Vagina (tissue), 2 donors: Measurements from ENCODE around the gene MFAP2. TPM values are rescaled to one million over a fixed set of nuclear protein-coding genes. Genes with fewer than 3 reads are reported as not detected.

Source experiments
- DNase-seq, 2 donors: peaks; one replicate each; pipeline ENCODE4 v3.0.0-alpha.2; 2017; ENCODE audit errors: extremely low spot score in 2 of 2
- H3K27ac ChIP-seq: fragments of 200-600 bp; sonication (generic); one replicate; pipeline ENCODE4 v1.5.1; 2019
- H3K27me3 ChIP-seq: fragments of 200-600 bp; sonication (generic); one replicate; pipeline ENCODE4 v1.5.1; 2019
- H3K36me3 ChIP-seq, 2 donors: fragments of 200-600 bp; sonication (generic); one replicate each; pipeline ENCODE4 v1.5.1; 2017 to 2019
- H3K4me1 ChIP-seq: fragments of 200-600 bp; sonication (generic); one replicate; pipeline ENCODE4 v1.5.1; 2019
- H3K4me3 ChIP-seq, 2 donors: fragments of 200-600 bp; sonication (generic); 1 replicate in 1 of 2; 2 replicates in 1 of 2; pipeline ENCODE4 v1.5.1; 2016 to 2019
- H3K9me3 ChIP-seq: fragments of 200-600 bp; sonication (generic); one replicate; pipeline ENCODE4 v1.5.1; 2019
- POLR2A ChIP-seq, 2 donors: fragments of 450-650 bp; IDR thresholded peaks; one replicate each; pipeline ENCODE4 v1.6.1; 2017; ENCODE audit warnings: antibody characterized with exemption in 2 of 2, mild to moderate bottlenecking in 2 of 2, moderate library complexity in 2 of 2
- POLR2AphosphoS5 ChIP-seq, 2 donors: sonication (generic); formaldehyde crosslinking; IDR thresholded peaks; one replicate each; pipeline ENCODE4 v1.9.0; 2017; ENCODE audit warnings: antibody characterized with exemption in 2 of 2, mild to moderate bottlenecking in 2 of 2, low read depth in 1 of 2; ENCODE audit not compliant: insufficient read depth in 1 of 2
- intact Hi-C: fragments of 100-400 bp; cut with DNase I; formaldehyde crosslinking; loops from one replicate; pipeline ENCODE4 v1.15.1; 2023
- total RNA-seq: library from RNA; depleted of rRNA; stranded (reverse); fragments of >200 nt; gene quantifications from one replicate; pipeline ENCODE4 v1.2.3, GENCODE V29; 2016
- TF ChIP-seq, protein P1 (sequence below), 3 experiments: fragments of 450-650 bp in 2 of 3; fragments of 200-600 bp in 1 of 3; sonication (generic) in 1 of 3; IDR thresholded peaks; one replicate each; pipeline ENCODE4 v1.5.1; 2017 to 2019; ENCODE audit warnings: antibody characterized with exemption in 3 of 3, mild to moderate bottlenecking in 2 of 3, moderate library complexity in 2 of 3

Gene MFAP2
- total RNA-seq, 1 donor from 2014 or later = 51.1 TPM

DNA sequence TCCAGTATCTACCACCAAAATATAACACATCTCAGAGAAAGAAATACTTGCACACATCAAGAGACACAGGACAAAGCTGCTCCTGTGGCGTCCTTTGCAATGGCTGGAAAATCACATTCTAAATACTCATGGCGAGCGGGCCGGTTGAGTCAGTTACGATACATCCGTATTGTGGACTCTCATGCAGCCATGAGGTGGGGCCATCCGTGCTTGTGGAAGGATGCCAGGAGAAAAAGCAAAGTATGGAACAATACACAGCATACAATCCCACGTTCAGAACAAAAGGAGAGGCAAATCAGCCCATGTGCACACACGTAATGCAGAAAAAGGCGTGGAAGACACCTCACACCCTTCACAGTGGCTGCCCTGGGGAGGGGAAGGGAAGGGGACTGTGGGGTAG, 18.2 kb upstream of the MFAP2 start:
- TF ChIP-seq POLR2A (IDR thresholded peaks at IDR 0.05) (no peak), POLR2AphosphoS5 (IDR thresholded peaks at IDR 0.05; ENCODE audit: insufficient read depth in 1 of 2, low read depth in 1 of 2) (no peak)
- TF ChIP-seq, protein P1, sequence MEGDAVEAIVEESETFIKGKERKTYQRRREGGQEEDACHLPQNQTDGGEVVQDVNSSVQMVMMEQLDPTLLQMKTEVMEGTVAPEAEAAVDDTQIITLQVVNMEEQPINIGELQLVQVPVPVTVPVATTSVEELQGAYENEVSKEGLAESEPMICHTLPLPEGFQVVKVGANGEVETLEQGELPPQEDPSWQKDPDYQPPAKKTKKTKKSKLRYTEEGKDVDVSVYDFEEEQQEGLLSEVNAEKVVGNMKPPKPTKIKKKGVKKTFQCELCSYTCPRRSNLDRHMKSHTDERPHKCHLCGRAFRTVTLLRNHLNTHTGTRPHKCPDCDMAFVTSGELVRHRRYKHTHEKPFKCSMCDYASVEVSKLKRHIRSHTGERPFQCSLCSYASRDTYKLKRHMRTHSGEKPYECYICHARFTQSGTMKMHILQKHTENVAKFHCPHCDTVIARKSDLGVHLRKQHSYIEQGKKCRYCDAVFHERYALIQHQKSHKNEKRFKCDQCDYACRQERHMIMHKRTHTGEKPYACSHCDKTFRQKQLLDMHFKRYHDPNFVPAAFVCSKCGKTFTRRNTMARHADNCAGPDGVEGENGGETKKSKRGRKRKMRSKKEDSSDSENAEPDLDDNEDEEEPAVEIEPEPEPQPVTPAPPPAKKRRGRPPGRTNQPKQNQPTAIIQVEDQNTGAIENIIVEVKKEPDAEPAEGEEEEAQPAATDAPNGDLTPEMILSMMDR (IDR thresholded peaks at IDR 0.05) = no peak
- H3K36me3 ChIP-seq = peaks cover 0 to 32% of the 10 kb centered on the region in 2 donors

DNA sequence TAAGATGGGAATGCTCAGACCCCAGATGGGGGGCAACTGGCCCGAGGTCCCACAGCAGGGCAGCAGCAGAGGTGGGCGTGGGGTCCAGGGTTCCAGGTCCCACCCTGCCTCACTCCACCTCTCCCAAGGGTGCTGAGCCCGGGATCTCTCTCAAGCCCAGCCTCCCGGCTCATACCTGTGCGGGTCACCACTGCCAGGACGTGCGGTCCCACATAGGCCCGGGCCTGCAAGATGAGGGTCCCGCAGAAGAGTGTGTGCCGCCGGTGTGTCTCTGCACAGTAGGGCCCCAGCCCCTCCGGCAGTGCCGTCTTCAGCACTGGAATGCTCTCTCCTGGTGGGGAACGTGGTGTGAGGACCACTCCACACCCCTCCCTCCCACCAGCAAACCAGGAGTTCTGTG, 16.4 kb upstream of the MFAP2 start:
- H3K36me3 ChIP-seq = peaks cover 0 to 23% of the 10 kb centered on the region in 2 donors

More for the DNA sequence above, 18.2 kb upstream of the MFAP2 start:
- Histone ChIP-seq H3K9me3 (no peaks in the 10 kb centered on the region), H3K4me3 (no peak overlapping the region), H3K4me1 (no peaks in the 10 kb centered on the region), H3K27me3 (no peaks in the 10 kb centered on the region), H3K27ac (no peak overlapping the region)
- no peak for DNase-seq
- intact Hi-C loops = no loop called here

DNA sequence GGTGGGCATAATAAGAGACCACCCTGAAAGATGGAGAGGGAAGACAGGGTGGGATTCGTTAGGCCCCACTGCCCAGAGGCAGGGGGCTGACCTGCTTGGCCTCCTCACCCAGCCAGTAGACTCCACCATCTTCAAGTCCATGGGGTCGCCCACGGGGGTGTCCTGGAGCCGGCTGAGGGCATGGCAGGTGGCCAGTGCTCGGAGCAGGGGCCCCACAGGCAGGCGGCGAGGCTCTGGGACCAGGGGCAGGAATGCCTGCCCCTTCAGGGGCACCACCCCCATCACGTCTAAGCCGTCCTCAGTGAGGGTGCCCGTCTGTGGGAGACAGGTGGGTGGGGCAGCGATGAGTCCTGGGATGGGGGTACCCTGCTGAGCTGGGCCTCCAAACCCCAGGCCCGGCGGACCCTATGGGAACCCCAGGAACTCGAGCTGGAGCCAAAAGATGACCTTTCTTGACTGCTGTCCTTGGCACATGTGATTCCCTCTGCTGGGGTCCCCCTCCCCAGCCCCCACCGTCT, 13.2 kb upstream of the MFAP2 start:
- intact Hi-C loops = no loop called here
- H3K27ac ChIP-seq = no peak overlapping the region
- no peak overlapping the region for H3K4me3 ChIP-seq
- DNase-seq = no peak
- no peak for TF ChIP-seq POLR2AphosphoS5 (IDR thresholded peaks at IDR 0.05; ENCODE audit: insufficient read depth in 1 of 2, low read depth in 1 of 2)
- no peak for TF ChIP-seq POLR2A (IDR thresholded peaks at IDR 0.05)
- TF ChIP-seq, protein P1 (IDR thresholded peaks at IDR 0.05) = no peak
- H3K4me1 ChIP-seq = no peaks in the 10 kb centered on the region
- H3K9me3 ChIP-seq = no peaks in the 10 kb centered on the region
- peaks cover 0 to 30% of the 10 kb centered on the region in 2 donors for H3K36me3 ChIP-seq
- no peaks in the 10 kb centered on the region for H3K27me3 ChIP-seq

More for the DNA sequence above, 16.4 kb upstream of the MFAP2 start:
- no peak for DNase-seq
- intact Hi-C loops = no loop called here
- no peaks in the 10 kb centered on the region for H3K27me3 ChIP-seq
- no peaks in the 10 kb centered on the region for H3K9me3 ChIP-seq
- H3K27ac ChIP-seq = no peak overlapping the region
- H3K4me1 ChIP-seq = no peaks in the 10 kb centered on the region
- TF ChIP-seq POLR2A (IDR thresholded peaks at IDR 0.05) (no peak), POLR2AphosphoS5 (IDR thresholded peaks at IDR 0.05; ENCODE audit: insufficient read depth in 1 of 2, low read depth in 1 of 2) (no peak)
- TF ChIP-seq, protein P1 (IDR thresholded peaks at IDR 0.05) = no peak
- no peak overlapping the region for H3K4me3 ChIP-seq

DNA sequence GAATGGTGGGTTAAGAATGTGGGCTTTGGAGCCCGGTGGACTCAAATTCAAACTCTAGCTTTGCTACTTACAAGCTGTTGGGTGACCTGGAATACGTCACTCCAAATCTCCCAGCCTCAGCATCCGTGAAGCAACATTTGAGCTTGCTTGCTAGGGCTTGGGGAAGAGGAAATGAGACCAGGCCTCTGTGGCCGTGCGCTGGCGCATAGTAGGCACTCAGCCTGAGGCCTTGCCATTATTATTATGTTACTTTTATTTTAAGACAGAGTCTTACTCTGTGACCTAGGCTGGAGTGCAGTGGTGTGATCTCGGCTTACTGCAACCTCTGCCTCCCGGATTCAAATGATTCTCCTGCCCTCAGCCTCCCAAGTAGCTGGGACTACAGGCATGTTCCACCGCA, 12.3 kb upstream of the MFAP2 start:
- TF ChIP-seq POLR2A (IDR thresholded peaks at IDR 0.05) = no peak
- Histone ChIP-seq H3K27me3 (no peaks in the 10 kb centered on the region), H3K36me3 (peaks cover 0 to 30% of the 10 kb centered on the region in 2 donors), H3K4me1 (no peaks in the 10 kb centered on the region), H3K27ac (no peak overlapping the region), H3K4me3 (no peak overlapping the region), H3K9me3 (no peaks in the 10 kb centered on the region)
- no peak for DNase-seq
- intact Hi-C loops = no loop called here

DNA sequence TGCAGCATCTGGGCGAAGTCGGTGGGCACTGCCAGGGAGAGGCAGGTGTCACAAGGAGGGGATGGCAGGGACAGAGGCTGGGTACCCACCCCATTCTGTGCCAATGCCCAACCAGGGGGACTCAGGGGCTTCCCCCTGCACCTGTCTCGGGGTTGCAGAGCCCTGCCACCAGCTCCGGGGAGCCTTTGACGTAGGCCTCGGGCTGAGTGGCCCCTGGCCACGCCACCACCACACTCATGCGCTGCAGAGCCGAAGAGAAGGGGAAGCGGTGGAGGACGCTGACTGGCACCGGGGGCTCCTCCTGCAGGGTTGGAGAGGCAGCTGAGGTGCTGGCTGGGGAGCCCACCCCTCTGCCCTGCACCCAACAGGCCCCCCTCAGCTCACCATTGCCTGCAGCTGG, 11.7 kb upstream of the MFAP2 start:
- no peaks in the 10 kb centered on the region for H3K4me1 ChIP-seq
- H3K27me3 ChIP-seq = no peaks in the 10 kb centered on the region
- H3K4me3 ChIP-seq = no peak overlapping the region
- H3K36me3 ChIP-seq = peaks cover 0 to 29% of the 10 kb centered on the region in 2 donors
- DNase-seq = no peak
- no peaks in the 10 kb centered on the region for H3K9me3 ChIP-seq
- H3K27ac ChIP-seq = no peak overlapping the region
- intact Hi-C loops = no loop called here
- TF ChIP-seq, protein P1 (IDR thresholded peaks at IDR 0.05) = no peak
- TF ChIP-seq POLR2A (IDR thresholded peaks at IDR 0.05) (no peak), POLR2AphosphoS5 (IDR thresholded peaks at IDR 0.05; ENCODE audit: insufficient read depth in 1 of 2, low read depth in 1 of 2) (no peak)
